ENCODE measurements around the gene ANKRD66.

The ANKRD66 gene

GRCh38 chr6:46790355-46790874, 43.7 kb downstream of the ANKRD66 start:
- DNase-seq (ENCODE audit: low read depth), result no peak

GRCh38 chr6:46792635-46793034, 45.9 kb downstream of the ANKRD66 start:
- DNase-seq (ENCODE audit: low read depth), result no peak

- no peak for DNase-seq (ENCODE audit: low read depth)
Measured at GRCh38 chr6:46793138-46793537, 46.4 kb downstream of the ANKRD66 start, which contains the start of gene MEP1A. Gene MEP1A, plus strand, starts transcription at chr6:46793389. Its CDS starts 10 bp downstream, at chr6:46793399.

GRCh38 chr6:46794068-46794467, 47.3 kb downstream of the ANKRD66 start:
- DNase-seq (ENCODE audit: low read depth), result no peak

GRCh38 chr6:46795816-46796215, 49.1 kb downstream of the ANKRD66 start:
- no peak for DNase-seq (ENCODE audit: low read depth)

- DNase-seq (ENCODE audit: low read depth), result no peak
Measured at GRCh38 chr6:46796848-46797580, 50.3 kb downstream of the ANKRD66 start.

GRCh38 chr6:46799657-46800056, 52.9 kb downstream of the ANKRD66 start:
- DNase-seq (ENCODE audit: low read depth), result no peak

GRCh38 chr6:46808806-46809205, 62.1 kb downstream of the ANKRD66 start:
- no peak for DNase-seq (ENCODE audit: low read depth)
